NCI-H748 (cell line): ENCODE data around the gene PACSIN3.
"Not testable (repeated sequence)": the region's sequence is repeated elsewhere in the genome, so short reads cannot be mapped to it uniquely, and the experiment has no call there.

ENCODE experiments used
- DNase-seq: peaks from one replicate; lab custom pipeline; 2025; ENCODE audit not compliant: unreplicated experiment; lab: John Stamatoyannopoulos, UW

The PACSIN3 gene

GRCh38 chr11:47198161-47198560, 11.9 kb upstream of the PACSIN3 start:
- not testable (repeated sequence) for DNase-seq

GRCh38 chr11:47192111-47192510, 5.9 kb upstream of the PACSIN3 start:
- no peak for DNase-seq

- not testable (repeated sequence) for DNase-seq
Observed at GRCh38 chr11:47191137-47191536, 4.9 kb upstream of the PACSIN3 start.

- no peak for DNase-seq
Observed at GRCh38 chr11:47189100-47189834, 3.0 kb upstream of the PACSIN3 start.

GRCh38 chr11:47188259-47188658, 2.0 kb upstream of the PACSIN3 start:
- no peak for DNase-seq

- no peak for DNase-seq
Observed at GRCh38 chr11:47187723-47188122, 1.5 kb upstream of the PACSIN3 start.

- DNase-seq: peak; percentile 53
Observed at GRCh38 chr11:47186700-47187695, 764 bp upstream of the PACSIN3 start.

GRCh38 chr11:47185305-47186075, 744 bp downstream of the PACSIN3 start:
- DNase-seq: peak; percentile 42

- DNase-seq: no peak
Observed at GRCh38 chr11:47184711-47185304, 1.4 kb downstream of the PACSIN3 start.

GRCh38 chr11:47183969-47184368, 2.3 kb downstream of the PACSIN3 start:
- DNase-seq: no peak

GRCh38 chr11:47183031-47183856, 3.0 kb downstream of the PACSIN3 start:
- no peak for DNase-seq

GRCh38 chr11:47182380-47182779, 3.9 kb downstream of the PACSIN3 start:
- DNase-seq: no peak

GRCh38 chr11:47181271-47181670, 5.0 kb downstream of the PACSIN3 start:
- no peak for DNase-seq

GRCh38 chr11:47180006-47180787, 6.0 kb downstream of the PACSIN3 start:
- no peak for DNase-seq

GRCh38 chr11:47179655-47179991, 6.6 kb downstream of the PACSIN3 start:
- DNase-seq: peak; percentile 49

- DNase-seq: no peak
Observed at GRCh38 chr11:47178737-47179654, 7.2 kb downstream of the PACSIN3 start.

- no peak for DNase-seq
Observed at GRCh38 chr11:47178316-47178715, 7.9 kb downstream of the PACSIN3 start.

GRCh38 chr11:47177846-47178245, 8.4 kb downstream of the PACSIN3 start:
- no peak for DNase-seq
